Fibroblast of villous mesenchyme (primary cell): ENCODE data around the gene FBXO15. TPM values are rescaled to one million over a fixed set of nuclear protein-coding genes. Genes with fewer than 3 reads are reported as not detected.
A peak's percentile ranks its signal among the peaks of the same experiment; 100 is the strongest.

Experiments
- DNase-seq: peaks from one replicate; pipeline ENCODE4 v3.0.0-alpha.2; 2010; ENCODE audit warnings: low read depth
- H3K4me3 ChIP-seq: 2 replicates; pipeline ENCODE4 v1.5.1; 2011; ENCODE audit warnings: low read depth, mild to moderate bottlenecking, low read length
- CTCF ChIP-seq: IDR thresholded peaks from 2 replicates; pipeline ENCODE4 v1.5.1; 2012; ENCODE audit warnings: low read depth, mild to moderate bottlenecking, low read length; ENCODE audit not compliant: insufficient read depth
- total RNA-seq: library from RNA; depleted of rRNA; stranded (reverse); fragments of >200 nt; gene quantifications from 2 replicates; pipeline ENCODE4 v1.2.3, GENCODE V29; 2012

Gene FBXO15
- total RNA-seq, 1 donor = 0.43 TPM

GRCh38 chr18:74081966-74082741 lies 65.5 kb downstream of the FBXO15 start:
- TF ChIP-seq CTCF = peak; percentile 62
- peak; percentile 42 for DNase-seq
- H3K4me3 ChIP-seq = no peak overlapping the region

- no peak overlapping the region for H3K4me3 ChIP-seq
- no peak for DNase-seq
- no peak for TF ChIP-seq CTCF
These were observed 69.4 kb downstream of the FBXO15 start for GRCh38 chr18:74078257-74078656.

GRCh38 chr18:74074668-74075564 lies 72.7 kb downstream of the FBXO15 start:
- DNase-seq = no peak
- no peak for TF ChIP-seq CTCF
- H3K4me3 ChIP-seq = no peak overlapping the region

GRCh38 chr18:74073957-74074667 lies 73.5 kb downstream of the FBXO15 start:
- H3K4me3 ChIP-seq = no peak overlapping the region
- no peak for TF ChIP-seq CTCF
- no peak for DNase-seq

GRCh38 chr18:74069178-74070050 lies 78.2 kb downstream of the FBXO15 start:
- peak; percentile 12 for DNase-seq
- no peak for TF ChIP-seq CTCF
- H3K4me3 ChIP-seq = no peak overlapping the region

GRCh38 chr18:74068296-74068695 lies 79.3 kb downstream of the FBXO15 start:
- H3K4me3 ChIP-seq = no peak overlapping the region
- no peak for DNase-seq
- no peak for TF ChIP-seq CTCF
